Fibroblast of villous mesenchyme (primary cell): Measurements from ENCODE around the gene GLYATL1. TPM values are rescaled to one million over a fixed set of nuclear protein-coding genes. Genes with fewer than 3 reads are reported as not detected.

Experiments used
- DNase-seq: peaks from one replicate; pipeline ENCODE4 v3.0.0-alpha.2; 2010; ENCODE audit warnings: low read depth
- H3K4me3 ChIP-seq: 2 replicates; pipeline ENCODE4 v1.5.1; 2011; ENCODE audit warnings: low read depth, mild to moderate bottlenecking, low read length
- CTCF ChIP-seq: IDR thresholded peaks from 2 replicates; pipeline ENCODE4 v1.5.1; 2012; ENCODE audit warnings: low read depth, mild to moderate bottlenecking, low read length; ENCODE audit not compliant: insufficient read depth
- total RNA-seq: library from RNA; depleted of rRNA; stranded (reverse); fragments of >200 nt; gene quantifications from 2 replicates; pipeline ENCODE4 v1.2.3, GENCODE V29; 2012

Gene GLYATL1
- total RNA-seq, 1 donor, result not detected

DNA sequence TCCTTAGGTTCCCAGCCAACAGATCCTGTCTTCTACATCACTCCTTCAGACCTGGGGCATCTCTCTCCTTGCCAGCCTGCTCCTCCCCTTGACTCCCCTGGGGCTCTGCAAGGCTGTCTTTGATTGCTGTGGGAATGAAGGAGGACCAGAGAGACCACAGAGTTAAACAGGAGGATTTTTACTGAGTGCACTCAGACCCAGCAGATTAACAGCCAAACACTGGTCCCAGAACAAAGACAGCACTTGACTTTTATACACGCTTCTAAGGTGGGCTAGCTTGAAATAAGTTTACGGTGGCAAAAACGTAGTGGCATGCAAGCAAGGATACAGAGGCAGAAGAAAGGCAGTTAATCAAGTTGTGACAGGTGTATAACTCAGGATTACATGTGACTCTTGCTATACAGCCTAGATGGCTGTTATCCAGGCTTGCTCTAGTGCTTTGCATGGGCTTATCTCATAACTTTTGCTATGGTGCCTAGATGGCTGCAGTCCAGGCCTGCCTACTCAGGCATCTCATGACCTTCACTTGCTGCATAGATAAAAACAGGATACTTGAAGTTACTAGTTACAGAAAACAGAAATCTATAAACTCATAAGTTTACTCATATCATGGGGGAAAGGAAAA, 22.0 kb upstream of the GLYATL1 start:
- no peak for TF ChIP-seq CTCF
- no peak overlapping the region for H3K4me3 ChIP-seq
- no peak for DNase-seq

GRCh38 chr11:58919561-58919960, 19.7 kb upstream of the GLYATL1 start:
- TF ChIP-seq CTCF, result no peak
- DNase-seq, result no peak
- no peak overlapping the region for H3K4me3 ChIP-seq

- TF ChIP-seq CTCF, result no peak
- DNase-seq, result no peak
- H3K4me3 ChIP-seq, result no peak overlapping the region
Measured at GRCh38 chr11:58919980-58920379, 19.3 kb upstream of the GLYATL1 start.

GRCh38 chr11:58921778-58922390, 17.4 kb upstream of the GLYATL1 start:
- no peak for DNase-seq
- TF ChIP-seq CTCF, result no peak
- H3K4me3 ChIP-seq, result no peak overlapping the region

GRCh38 chr11:58922479-58922878, 16.8 kb upstream of the GLYATL1 start:
- H3K4me3 ChIP-seq, result no peak overlapping the region
- no peak for DNase-seq
- no peak for TF ChIP-seq CTCF

DNA sequence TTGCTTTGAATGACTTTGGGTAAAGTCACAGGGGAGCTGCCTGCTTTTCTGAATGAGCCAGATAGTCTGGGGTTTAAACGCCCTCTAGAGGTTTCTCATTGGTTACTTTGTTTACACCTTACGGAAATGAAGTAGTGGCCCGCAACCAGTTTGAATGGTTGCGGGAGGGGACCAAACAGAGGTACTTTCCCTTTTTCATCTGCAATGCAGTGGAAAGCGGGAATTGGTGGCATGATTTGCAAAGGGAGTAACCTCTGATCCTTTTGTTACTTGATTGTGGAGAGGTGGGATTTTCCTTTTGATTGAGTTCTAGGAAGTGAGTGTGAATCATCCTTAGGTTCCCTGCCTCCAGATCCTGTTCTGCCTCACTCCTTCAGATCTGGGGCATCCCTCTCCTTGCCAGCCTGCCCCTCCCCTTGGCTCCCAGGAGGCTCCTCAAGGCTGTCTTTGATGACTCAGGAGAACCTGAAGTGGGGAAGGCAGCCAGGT, 15.9 kb upstream of the GLYATL1 start:
- peak; percentile 17 for DNase-seq
- TF ChIP-seq CTCF, result peak; percentile 13

More for the DNA sequence above, 15.9 kb upstream of the GLYATL1 start:
- no peak overlapping the region for H3K4me3 ChIP-seq
